Stimulated activated CD4-positive, alpha-beta T cell treated with anti-CD3 and anti-CD28 coated beads, Interleukin-1b, Interleukin-23, amount 100 ng/mL, for 24 hours (primary cell): Measurements from ENCODE around the gene SERPINA3.
"Not testable (repeated sequence)": the region's sequence is repeated elsewhere in the genome, so short reads cannot be mapped to it uniquely, and the experiment has no call there.

Experiments used
- DNase-seq, 4 experiments: peaks; one replicate each; pipeline ENCODE4 v3.0.0-alpha.2; 2020; ENCODE audit warnings: low read depth in 4 of 4, low spot score in 1 of 4

Gene SERPINA3

GRCh38 chr14:94584591-94585280, 27.5 kb upstream of the SERPINA3 start:
- DNase-seq: no peak

- DNase-seq: no peak
Measured at GRCh38 chr14:94586635-94587034, 25.6 kb upstream of the SERPINA3 start.

- DNase-seq: no peak
Measured at GRCh38 chr14:94588311-94588710, 23.9 kb upstream of the SERPINA3 start.

DNA sequence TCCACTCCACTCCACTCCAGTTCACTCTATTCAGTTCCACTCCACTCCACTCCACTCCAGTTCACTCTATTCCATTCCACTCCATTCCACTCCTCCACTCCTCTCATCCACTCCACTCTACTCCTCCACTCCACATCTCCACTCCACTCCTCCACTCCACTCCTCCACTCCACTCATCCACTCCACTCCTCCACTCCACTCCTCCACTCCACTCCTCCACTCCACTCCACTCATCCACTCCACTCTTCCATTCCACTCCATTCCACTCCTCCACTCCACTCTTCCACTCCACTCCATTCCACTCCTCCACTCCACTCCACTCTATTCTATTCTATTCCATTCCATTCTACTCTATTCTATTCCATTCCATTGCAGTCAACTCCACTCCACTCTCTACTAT, 21.1 kb upstream of the SERPINA3 start:
- DNase-seq: no peak

GRCh38 chr14:94591871-94592270, 20.3 kb upstream of the SERPINA3 start:
- no peak for DNase-seq

GRCh38 chr14:94592457-94592856, 19.7 kb upstream of the SERPINA3 start:
- DNase-seq: no peak

- no peak for DNase-seq
Measured at GRCh38 chr14:94593376-94593748, 18.8 kb upstream of the SERPINA3 start.

DNA sequence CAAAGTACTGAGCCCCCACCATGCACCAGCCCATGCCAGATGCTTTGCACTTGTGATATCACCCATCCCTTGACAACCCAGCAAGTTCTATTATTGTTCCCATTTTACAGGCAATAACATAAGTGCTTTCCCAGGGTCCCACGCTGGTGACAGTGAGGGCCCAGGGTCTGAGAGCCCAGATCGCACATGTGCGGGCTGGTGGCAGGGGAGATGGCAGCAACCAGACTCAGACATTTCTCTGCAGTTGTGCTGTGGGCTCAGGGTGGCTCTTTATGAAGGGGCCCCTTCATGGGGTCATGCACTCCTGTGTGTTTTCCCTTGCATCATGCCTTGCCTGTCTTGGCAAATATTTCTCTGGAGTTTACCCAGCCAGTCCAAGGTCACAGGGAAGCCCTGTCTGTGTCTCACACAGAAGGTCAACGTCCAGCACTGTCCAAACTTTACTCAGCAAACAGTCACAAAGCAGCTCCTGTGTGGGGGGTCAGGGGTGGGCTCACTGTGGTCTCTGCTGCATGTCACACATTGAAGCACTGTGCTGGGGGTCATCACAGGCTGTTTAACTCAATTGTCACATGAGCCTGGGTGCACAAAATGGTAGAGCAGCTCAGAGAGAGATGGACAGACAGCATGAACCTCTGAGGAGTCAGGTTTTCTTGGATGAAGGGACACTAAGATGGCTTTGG, 18.3 kb upstream of the SERPINA3 start:
- no peak for DNase-seq

DNA sequence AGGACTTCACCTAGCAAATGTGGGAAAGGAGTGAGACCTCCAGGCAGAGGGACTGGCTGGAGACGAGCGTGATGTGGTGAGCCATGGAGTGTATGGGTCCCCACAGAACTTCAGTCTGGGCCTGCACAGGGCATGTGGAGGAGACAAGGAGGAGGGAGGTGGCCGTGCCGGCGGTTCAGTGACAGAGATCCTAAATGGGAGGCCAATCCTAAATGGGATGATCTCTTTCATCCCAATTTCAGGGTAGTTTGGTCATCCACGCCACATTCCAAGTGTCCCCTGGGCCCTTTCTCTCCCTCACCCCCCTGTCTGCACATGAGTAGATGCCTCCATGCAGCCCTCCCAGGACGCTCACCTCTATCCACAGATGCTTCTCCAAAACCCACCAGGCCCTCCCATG, 17.8 kb upstream of the SERPINA3 start:
- DNase-seq: no peak

DNA sequence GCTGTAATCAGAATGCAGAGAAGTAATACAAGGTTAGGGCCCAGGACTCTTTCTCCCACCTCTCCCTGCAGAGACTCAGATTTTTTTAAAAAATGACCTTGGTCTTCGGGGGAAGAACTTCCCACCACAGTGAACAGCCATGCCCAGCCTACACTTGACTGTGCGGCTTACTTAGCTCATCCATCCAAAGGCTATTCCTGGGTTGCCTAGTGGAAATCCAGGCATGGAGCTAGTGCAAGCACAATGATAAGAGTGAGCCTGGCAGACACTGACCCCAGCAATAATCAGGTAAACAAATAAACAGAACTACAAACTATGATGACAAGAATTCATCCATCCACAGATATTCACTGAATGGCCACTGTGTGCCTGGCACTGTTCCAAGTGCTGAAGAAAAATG, 16.3 kb upstream of the SERPINA3 start:
- DNase-seq: no peak

GRCh38 chr14:94596361-94596760, 15.8 kb upstream of the SERPINA3 start:
- DNase-seq: no peak

GRCh38 chr14:94597788-94598187, 14.4 kb upstream of the SERPINA3 start:
- DNase-seq: no peak

- DNase-seq: no peak
Measured at GRCh38 chr14:94598506-94598815, 13.7 kb upstream of the SERPINA3 start.

GRCh38 chr14:94598816-94599655, 13.2 kb upstream of the SERPINA3 start:
- no peak for DNase-seq

GRCh38 chr14:94599656-94600004, 12.6 kb upstream of the SERPINA3 start:
- no peak for DNase-seq

- DNase-seq: no peak
Measured at GRCh38 chr14:94600148-94600545, 12.0 kb upstream of the SERPINA3 start.

- DNase-seq: no peak
Measured at GRCh38 chr14:94601884-94602391, 10.3 kb upstream of the SERPINA3 start.

DNA sequence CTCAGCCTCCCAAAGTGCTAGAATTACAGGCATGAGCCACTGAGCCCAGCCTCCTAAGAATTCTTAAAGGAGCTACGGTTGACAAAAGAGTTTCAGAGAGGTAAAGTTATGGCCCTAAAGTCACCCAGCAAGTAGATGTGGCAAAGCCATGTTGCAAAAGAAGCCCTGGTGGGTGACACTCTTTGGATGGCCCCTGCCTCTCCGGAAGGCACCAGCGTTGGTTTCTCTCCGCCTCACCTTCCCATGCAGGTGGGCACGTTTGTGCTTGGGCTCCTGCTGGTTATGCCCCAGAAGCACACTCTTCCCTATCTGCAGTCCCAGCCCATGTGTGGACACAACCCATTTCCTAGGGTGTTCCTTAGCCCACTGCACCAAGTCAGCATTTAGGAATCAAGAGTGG, 9.5 kb upstream of the SERPINA3 start:
- no peak for DNase-seq

DNA sequence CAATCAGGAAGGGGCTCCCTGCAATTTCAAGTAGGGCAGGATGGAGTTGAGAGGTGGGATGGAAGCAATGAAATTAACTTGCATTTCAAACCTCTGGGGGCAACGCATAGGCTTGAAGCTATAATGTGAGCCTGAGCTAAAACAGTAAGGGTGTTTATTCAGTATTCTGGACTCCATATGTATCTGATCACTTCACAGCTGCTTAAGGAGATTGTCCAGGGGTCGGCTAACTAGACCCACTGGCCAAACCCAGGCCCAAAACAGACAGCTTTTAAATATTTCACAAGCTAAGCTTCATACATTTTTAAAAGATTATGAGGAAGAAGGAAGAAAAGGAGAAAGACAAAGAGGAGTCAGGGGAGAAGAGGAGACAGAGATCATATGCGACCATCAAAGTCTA, 6.8 kb upstream of the SERPINA3 start:
- no peak for DNase-seq

DNA sequence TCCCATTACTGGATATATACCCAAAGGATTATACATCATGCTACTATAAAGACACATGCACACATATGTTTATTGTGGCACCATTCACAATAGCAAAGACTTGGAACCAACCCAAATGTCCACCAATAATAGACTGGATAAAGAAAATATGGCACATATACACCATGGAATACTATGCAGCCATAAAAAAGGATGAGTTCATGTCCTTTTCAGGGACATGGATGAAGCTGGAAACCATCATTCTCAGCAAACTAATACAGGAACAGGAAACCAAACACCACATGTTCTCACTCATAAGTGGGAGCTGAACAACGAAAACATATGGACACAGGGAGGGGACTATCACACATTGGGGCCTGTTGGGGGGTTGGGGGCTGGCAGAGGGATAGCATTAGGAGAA, 3.2 kb upstream of the SERPINA3 start:
- DNase-seq: not testable (repeated sequence)

DNA sequence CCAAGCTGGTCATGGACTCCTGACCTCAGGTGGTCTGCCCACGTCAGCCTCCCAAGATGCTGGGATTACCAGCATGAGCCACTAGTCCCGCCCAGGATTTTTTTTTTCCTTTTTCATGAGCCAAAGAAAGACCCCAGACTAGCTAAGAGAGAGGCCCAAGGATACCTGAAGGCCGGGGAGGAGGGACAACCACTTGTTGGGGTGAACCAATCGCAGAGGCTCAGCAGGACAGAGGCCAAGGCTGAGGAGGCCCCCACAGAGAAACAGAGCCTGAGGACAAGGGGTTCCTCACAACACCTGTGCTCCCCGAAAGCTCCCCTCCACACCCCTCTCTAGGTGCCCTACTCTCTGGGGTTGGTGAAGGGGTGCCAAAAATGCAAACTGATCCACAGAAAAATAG, 1.0 kb upstream of the SERPINA3 start:
- no peak for DNase-seq
